ENCODE results near the gene ARHGEF25. TPM values are rescaled to one million over a fixed set of nuclear protein-coding genes. Genes with fewer than 3 reads are reported as not detected.
"Not testable (repeated sequence)": the region's sequence is repeated elsewhere in the genome, so short reads cannot be mapped to it uniquely, and the experiment has no call there.

Gene ARHGEF25
- total RNA-seq, 1 donor = 48.4 TPM

DNA sequence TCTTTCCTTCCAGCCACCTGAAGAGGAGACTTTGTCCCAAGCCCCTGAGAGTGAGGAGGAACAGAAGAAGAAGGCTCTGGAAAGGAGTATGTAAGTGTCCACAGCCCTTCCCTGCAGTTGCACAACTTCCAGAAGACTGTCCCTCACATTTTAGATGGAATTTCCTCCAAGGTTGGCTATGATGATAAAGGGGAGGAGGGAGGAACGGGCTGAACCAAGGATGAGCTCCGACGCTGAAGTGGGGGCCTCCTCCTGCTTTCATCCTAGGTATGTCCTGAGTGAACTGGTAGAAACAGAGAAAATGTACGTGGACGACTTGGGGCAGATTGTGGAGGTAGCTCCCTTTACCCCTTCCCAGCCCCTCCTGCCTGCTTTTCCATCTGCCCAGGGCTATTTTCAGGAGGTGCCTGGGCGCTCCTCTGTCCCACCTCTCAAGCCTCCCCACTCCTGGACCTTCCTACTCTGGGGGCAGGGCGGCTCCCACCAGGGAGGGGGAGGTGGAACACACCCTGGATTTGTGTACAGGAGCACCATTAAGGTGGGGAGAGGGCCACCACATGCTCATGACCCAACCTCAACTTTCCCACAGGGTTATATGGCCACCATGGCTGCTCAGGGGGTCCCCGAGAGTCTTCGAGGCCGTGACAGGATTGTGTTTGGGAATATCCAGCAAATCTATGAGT is 2.3 kb downstream of the ARHGEF25 start:
- H3K4me3 ChIP-seq (ENCODE audit: low read depth, low read length) = no peak overlapping the region
- no peak for TF ChIP-seq CTCF (IDR thresholded peaks at IDR 0.05; ENCODE audit: insufficient read depth, low read depth, low read length)
- no peak for DNase-seq (ENCODE audit: low read depth)

DNA sequence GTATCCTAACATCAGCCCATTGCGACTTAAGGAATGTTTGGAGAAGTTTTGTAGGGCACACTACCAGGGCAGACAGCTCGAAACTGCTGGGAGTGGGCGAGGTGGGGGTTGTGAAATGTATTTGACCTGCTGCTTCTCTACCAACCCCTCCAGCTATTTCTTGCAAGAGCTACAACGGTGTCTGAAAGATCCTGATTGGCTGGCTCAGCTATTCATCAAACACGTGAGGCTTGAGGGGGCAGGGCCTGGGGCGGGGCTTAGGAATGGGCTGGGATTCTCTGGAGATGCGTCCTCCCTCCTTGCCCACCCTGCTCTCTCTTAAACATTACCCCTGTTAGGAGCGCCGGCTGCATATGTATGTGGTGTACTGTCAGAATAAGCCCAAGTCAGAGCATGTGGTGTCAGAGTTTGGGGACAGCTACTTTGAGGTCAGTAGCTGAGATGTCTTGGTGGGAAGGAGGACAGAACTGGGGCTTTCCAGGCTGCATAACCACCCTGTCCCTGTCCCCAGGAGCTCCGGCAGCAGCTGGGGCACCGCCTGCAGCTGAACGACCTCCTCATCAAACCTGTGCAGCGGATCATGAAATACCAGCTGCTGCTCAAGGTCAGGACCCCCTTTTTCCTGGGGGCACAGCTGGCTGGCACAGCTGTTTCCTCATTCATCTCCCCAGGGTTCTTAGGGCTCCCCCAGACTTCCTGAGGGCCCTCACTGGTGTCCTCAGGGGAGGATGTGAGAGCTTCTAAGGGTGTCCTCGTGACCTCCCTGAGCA is 3.1 kb downstream of the ARHGEF25 start:
- TF ChIP-seq CTCF (IDR thresholded peaks at IDR 0.05; ENCODE audit: insufficient read depth, low read depth, low read length) = no peak
- H3K4me3 ChIP-seq (ENCODE audit: low read depth, low read length) = no peak overlapping the region
- DNase-seq (ENCODE audit: low read depth) = no peak

- DNase-seq (ENCODE audit: low read depth) = no peak
- H3K4me3 ChIP-seq (ENCODE audit: low read depth, low read length) = no peak overlapping the region
- no peak for TF ChIP-seq CTCF (IDR thresholded peaks at IDR 0.05; ENCODE audit: insufficient read depth, low read depth, low read length)
Measured at GRCh38 chr12:57614948-57615500, 3.8 kb downstream of the ARHGEF25 start.

- no peak overlapping the region for H3K4me3 ChIP-seq (ENCODE audit: low read depth, low read length)
- TF ChIP-seq CTCF (IDR thresholded peaks at IDR 0.05; ENCODE audit: insufficient read depth, low read depth, low read length) = no peak
- no peak for DNase-seq (ENCODE audit: low read depth)
Measured at GRCh38 chr12:57615637-57616036, 4.4 kb downstream of the ARHGEF25 start.

DNA sequence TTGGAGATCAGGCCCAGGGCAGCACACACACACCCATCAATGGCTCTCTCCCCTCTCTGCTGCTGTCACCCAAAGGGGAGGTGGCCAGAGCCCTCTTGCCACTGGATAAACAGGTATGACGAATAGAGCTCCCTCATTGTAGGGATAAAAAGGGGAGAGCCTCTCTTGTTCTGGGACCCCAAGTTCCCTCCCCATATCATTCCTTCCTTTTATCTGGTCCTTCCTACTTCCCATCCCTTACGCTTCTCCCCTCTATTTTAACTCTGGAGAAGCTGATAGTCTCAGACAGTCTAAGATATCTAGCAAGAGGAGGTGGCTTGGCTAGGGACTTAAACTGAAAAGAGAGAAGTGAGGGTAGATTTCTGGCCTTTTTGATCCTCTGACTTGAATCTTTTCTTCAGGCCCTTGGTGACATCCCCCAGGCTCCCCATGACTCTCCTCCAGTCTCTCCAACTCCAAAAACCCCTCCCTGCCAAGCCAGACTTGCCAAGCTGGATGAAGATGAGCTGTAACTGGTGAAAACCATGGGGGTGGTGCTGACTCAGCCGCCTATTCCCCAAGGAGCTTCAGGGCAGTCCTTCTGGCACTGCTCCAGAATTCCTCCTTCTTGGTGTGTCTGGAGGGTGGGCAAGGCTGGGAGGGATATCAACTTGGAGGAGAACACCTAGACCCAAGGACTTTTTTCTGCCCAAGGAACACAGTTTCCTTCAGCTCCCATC is 5.3 kb downstream of the ARHGEF25 start:
- DNase-seq (ENCODE audit: low read depth) = no peak
- H3K4me3 ChIP-seq (ENCODE audit: low read depth, low read length) = no peak overlapping the region
- TF ChIP-seq CTCF (IDR thresholded peaks at IDR 0.05; ENCODE audit: insufficient read depth, low read depth, low read length) = no peak

DNA sequence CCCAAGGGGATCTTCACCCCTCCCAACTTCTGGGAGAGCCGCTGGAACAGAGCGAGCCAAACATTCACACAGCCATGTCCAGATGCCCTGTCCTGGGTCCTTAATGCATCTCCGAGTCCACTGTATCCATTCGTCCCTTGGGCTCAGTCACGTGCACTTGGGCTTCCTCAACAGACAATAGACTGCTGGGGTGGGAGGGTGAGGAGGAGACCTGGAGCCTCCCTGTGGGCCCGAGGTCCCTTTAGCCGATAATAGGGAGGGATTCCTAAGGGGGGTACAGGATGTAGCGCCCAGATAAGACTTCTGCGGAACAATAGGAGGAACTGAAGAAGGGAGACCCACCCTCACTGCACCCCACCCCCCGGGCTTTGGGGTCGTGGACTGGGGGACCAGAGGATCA is 6.7 kb downstream of the ARHGEF25 start:
- no peak for TF ChIP-seq CTCF (IDR thresholded peaks at IDR 0.05; ENCODE audit: insufficient read depth, low read depth, low read length)
- no peak for DNase-seq (ENCODE audit: low read depth)
- H3K4me3 ChIP-seq (ENCODE audit: low read depth, low read length) = no peak overlapping the region

DNA sequence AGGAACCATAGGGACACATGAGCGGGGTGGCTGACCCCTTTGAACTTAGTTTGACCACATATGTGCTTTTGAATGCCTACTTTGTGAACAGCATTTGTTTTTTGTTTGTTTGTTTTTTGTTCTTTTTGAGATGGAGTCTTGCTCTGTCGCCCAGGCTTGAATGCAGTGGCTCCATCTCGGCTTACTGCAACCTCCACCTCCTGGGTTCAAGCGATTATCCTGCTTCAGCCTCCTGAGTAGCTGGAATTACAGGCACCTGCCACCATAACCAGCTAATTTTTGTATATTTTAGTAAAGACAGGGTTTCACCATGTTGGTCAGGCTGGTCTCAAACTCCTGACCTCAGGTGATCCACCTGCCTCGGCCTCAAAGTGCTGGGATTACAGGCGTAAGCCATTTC is 7.2 kb downstream of the ARHGEF25 start:
- DNase-seq (ENCODE audit: low read depth); H3K4me3 ChIP-seq (ENCODE audit: low read depth, low read length): not testable (repeated sequence)

Data from fibroblast of villous mesenchyme (primary cell).